NK-92 treated with Interleukin-12 subunit alpha and Interleukin-12 subunit beta, amount 100 ng/mL, for 24 hours (cell line): ENCODE results near the gene PNMT.

ENCODE experiments used
- DNase-seq: peaks from one replicate; lab custom pipeline; 2025; lab: John Stamatoyannopoulos, UW

The PNMT gene

DNA sequence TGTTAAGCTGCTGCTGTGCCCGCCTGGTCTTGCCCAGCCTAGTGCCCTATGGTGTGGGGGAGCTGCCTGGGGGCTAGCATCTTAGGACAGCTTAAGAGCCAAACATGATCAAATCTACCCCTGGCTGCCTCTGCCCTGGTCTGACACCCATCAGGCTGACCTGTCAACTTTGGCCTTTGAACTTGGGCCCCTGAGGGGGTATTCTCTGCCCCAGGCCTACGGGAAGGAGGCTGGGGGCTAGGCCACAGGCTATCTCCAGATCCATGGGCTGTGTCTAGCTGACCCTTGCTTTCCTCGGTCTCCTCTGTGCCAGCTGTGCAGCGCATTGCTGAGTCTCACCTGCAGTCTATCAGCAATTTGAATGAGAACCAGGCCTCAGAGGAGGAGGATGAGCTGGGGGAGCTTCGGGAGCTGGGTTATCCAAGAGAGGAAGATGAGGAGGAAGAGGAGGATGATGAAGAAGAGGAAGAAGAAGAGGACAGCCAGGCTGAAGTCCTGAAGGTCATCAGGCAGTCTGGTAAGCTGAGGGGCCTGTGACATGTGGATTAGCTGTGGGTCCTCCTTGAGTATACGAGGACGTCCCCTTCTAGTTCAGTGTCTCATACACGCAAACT lies 34.6 kb upstream of the PNMT start:
- DNase-seq = no peak

DNA sequence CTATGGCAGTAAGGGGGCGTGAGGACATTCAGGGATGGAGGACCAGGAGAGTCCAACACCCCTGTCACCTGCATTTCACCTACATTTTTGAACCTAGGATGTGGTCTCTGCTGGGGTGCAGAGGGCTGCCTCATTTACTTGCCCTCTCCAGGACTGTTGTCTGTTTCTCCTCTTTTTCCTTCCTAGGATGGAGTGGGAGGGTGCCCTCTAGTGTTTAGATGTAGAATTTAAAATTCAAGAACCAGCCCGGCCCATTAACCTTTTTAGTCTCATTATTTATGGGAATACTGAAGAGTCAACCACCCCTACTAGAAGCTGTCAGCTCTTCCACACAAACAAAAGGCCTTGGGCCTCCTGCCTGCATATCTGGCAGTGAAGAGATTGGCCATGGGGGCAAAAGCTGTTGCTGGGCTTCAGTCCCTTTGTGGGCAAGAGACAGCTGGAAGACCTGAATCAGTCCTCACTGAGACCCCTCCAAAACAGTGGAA lies 33.8 kb upstream of the PNMT start:
- DNase-seq = no peak

DNA sequence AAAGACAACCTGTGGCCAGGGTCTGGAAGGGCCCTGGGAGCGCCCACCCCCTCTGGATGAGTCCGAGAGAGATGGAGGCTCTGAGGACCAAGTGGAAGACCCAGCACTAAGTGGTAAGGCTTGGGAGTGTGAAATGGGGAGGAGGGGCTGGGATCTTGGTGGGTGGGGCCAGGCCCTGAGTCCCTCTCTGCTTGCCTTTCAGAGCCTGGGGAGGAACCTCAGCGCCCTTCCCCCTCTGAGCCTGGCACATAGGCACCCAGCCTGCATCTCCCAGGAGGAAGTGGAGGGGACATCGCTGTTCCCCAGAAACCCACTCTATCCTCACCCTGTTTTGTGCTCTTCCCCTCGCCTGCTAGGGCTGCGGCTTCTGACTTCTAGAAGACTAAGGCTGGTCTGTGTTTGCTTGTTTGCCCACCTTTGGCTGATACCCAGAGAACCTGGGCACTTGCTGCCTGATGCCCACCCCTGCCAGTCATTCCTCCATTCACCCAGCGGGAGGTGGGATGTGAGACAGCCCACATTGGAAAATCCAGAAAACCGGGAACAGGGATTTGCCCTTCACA lies 32.6 kb upstream of the PNMT start:
- DNase-seq = no peak

DNA sequence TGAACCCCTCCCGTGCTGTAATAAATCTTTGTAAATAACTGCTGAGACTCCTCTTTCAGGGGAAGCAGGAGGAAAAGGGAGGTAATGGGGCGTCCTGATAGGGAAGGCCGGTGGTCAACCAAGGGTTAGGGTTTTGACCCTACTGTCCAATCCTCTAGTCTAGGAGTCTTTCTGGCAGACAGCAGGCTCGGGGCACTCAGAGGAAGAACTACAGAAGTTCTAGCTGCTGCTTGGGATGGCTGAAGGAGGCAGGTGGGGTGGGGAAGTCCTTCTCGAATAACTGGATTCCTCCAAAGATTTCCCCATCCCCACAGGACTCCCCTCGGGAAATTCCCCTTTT lies 31.7 kb upstream of the PNMT start:
- no peak for DNase-seq

DNA sequence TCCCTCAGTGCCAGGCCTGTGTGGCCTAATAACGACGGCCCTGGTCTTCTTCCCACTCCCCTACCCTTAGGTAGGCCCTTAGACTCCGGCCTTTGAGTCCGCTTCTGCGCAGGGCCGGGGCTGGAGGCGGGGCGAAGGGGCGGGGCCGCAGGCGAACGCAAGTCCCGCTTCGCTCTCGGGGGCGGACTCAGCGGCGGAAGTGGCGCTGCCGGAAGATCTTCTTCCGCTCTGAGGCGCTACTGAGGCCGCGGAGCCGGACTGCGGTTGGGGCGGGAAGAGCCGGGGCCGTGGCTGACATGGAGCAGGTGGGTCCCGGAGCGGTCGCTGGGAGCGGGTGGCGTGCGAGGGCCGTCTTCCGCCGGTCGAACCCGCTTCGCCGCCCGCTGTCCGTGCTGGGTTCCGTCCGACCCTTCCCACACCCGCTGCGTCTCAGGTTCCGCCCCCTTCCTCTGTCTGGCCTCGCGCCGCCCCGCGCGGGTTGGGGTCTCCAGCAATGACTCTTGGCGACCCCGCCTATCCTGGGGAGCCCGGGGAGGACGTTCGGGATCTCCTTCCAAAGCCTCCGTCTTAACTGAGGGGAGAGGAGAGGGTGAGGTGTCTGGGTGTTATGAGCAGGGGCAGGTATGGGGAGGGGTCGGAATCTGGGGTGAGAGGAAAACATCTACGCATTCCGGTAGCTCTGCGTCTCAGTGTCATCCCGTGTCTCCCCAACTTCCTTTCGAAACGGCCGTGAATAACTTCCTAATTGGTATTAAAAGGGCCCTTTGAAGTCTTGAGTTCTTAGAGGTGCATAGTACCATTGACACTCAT lies 31.1 kb upstream of the PNMT start, which contains the start of gene STARD3:
Gene STARD3 (plus strand): TSS at position 218 of the 810 bp plus-strand sequence. CDS start 16,388 bp downstream, outside the sequence.
- DNase-seq = peak; percentile 86

DNA sequence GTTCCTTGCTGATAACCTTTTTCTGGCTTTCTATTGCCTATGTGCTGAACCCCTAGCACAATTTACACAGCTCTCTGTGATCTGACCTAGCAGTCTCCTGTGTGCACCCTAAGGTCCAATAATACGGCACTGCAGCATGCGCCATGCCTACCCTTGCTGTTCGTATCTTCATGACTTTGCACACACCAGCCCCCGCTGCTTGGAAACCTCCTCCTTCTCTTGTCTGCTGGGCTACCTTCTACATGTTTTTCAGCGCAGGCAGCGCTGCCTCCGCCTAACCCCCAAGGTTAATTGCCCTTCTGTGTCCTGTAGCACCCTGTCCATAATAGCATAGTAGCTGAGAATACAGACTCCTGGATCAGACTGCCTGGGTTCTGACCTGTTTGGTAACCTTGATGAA lies 29.9 kb upstream of the PNMT start:
- no peak for DNase-seq

DNA sequence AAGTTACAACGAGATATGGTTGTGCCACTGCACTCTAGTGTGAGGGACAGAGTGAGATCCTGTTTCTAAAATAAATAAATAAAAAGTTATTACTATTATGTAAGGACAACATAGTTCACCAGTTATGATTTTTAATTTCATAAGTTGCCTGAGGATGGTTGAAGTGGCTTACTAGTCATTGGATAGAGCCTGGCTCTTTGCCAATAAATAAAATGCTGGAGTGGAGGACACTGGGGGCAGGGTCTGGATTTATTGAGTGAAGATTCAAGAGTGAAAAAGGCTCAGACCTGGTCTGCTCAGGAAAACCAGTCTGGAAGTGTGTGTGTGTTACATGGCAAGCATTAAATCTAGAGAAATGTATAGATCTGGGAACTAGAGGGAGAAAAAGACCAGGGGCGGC lies 29.2 kb upstream of the PNMT start:
- no peak for DNase-seq

DNA sequence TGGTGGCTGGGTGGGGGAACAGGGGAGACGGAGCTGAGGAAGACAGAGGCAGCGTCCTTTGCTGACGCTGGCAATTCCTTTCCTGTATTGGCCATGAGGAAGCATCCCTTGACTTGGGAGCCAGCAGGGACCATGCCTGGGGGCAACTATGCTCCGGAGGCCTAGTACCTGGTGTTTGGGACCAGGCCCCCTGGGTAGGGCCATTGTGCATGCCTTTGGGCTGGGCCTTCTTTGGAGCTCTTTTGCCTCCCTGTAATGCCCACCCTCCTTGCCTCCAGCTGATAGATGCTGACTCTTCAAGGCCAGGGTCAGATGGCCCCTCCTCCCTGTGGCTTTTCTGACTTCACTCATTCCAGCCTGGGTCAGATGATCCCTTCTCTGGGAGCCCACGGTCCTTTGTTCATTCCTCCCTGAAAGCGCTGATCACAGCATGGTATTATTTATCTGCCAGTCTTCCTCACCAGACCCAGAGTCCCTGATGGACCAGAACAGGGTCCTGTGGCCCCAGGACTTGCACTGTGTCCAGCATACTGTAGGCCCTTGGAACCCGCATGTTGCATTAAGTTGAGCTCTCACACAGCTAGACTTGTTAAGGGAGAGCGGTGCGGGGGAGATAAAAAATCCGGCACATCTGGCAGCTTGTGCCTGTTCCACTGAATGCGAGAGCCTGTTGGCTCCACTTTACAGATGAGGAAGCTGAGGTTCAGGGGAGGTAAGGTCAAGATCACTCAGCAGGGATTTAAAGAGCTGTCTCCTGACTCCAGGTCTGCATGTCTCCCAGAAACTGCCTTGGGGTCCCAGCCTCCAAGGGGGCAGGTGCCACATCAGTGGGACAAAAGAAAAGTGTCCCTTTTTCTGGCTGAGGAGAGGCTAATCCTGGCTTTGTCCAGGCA lies 28.4 kb upstream of the PNMT start:
- no peak for DNase-seq

DNA sequence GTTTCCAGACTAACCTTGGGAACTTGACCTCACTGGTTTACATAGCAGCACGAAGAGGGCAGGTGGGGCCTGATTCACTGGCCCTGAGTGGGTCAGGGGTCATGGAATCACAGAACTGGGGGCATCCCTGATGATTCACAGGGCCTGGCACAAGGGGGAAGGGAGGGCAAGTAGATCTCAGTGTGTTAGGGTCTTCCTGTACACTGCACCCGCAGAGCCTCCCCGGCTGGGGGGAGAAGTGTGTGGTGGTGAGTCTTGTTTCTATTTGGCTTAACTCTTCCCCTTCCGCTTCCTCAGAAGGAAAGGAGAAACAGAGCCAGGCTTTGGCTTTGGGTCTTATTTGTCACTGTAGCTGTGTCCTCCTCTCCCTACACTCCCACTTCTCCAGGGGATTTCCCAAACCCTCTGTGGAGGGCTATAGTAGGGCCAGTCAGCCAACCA lies 27.6 kb upstream of the PNMT start:
- DNase-seq = no peak

DNA sequence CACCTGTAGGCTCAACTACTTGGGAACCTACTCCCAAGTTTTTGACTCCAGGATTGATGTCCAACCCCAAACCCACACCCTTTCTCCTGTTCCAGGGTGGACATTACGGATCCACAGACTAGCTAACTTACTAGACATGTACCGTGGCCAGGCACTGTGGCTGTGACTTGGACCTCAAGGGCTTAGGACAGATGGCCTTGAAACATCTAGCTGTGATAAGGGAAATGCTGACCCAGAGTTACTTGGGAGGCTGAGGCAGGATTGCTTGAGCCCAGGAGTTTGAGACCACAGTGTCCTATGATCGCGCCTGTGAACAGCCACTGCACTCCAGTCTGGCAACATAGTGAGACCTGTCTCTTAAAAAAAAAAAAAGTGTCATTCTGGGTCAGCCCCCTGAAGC lies 27.2 kb upstream of the PNMT start:
- no peak for DNase-seq

DNA sequence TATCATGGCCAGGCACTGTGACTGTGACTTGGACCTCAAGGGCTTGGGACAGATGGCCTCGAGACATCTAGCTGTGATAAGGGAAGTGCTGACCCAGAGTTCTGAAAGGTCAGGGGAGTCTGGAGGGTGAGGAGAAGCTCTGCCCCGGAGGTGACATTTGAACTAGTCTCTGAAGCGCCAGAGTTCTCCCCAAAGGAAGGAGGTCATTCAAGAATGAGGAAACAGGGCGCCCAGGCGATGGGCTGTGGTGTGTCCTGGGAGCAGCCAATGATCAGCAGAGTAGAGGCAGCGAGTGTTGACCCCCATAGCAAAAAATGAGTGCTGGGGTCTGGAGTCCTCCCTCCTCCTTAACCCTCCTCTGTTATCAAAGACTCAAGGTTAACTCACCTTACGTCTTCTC lies 26.4 kb upstream of the PNMT start:
- no peak for DNase-seq

DNA sequence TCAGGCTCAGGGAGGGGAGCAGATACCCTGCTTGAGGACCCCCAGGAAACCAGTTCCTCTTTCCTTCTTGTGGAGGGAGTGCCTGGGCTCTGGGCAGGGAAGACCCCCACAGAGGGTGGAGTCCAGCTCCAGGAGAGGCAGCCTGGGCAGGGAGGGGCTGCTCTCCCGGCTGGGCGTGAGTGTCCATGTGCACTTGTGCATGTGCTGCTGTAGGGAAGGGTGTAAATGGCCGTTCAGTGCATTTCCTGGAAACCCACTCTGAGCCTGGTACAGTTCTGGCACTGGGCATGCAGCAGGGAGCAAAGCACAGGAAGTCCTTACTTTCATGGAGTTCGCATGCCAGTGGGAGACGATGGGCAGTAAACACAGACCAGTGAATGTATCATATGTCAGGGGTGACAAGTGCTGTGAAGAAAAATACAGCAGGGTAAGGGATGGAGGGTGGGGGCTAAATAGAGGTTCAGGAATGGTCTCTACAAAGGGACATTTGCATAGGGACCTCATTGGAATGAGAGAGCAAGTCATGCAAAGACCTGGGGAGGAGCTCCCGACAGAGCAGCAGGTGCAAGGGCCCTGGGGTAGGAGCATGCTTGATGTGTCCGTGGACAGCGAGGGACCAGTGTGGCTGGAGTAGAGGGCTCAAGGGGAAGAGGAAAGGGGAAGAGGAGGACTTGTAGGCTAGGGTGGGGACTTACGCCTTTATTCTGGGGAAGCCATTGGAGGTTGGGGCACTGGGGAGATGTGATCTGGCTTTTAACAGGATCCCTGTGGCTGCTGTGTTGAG lies 25.8 kb upstream of the PNMT start:
- no peak for DNase-seq

DNA sequence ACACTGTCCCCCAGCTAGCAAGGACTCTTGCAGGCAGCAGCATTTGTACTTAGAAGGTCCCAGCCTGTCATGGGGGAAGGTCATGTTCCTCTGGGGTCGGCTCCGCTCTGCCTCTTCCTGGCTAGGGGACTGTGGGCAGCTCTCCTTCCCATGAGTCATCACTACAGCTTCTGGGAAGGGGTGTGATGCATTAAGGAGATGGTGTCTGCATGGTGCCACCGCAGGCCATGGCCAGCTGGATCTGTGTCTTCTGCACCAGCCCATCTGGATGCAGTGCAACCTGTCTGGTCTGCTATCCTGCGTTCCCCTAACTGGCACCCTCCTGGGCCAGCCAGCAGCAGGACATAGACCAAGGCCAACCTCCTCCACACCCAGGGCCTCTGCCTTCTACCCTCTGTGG lies 25.0 kb upstream of the PNMT start:
- DNase-seq = no peak

DNA sequence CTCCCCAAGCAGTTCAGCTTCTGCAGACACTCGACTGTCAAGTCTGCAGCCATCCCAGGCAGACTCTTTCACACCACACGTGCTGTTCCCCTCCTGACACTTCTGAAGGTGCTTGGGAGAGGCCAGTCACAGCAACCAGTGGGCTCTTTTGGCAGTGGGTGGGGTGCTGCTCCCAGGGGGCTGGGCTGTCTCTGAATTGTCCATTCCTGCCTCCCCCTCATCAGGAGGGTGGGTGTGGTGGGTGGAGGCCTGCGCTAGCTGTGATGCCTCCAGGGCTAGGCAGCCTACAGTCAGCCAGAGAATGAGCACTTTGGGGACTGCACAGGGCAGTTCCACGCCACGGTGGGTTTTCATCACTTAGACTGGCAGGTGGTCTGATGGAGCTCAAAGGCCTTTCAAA lies 21.0 kb upstream of the PNMT start:
- no peak for DNase-seq

DNA sequence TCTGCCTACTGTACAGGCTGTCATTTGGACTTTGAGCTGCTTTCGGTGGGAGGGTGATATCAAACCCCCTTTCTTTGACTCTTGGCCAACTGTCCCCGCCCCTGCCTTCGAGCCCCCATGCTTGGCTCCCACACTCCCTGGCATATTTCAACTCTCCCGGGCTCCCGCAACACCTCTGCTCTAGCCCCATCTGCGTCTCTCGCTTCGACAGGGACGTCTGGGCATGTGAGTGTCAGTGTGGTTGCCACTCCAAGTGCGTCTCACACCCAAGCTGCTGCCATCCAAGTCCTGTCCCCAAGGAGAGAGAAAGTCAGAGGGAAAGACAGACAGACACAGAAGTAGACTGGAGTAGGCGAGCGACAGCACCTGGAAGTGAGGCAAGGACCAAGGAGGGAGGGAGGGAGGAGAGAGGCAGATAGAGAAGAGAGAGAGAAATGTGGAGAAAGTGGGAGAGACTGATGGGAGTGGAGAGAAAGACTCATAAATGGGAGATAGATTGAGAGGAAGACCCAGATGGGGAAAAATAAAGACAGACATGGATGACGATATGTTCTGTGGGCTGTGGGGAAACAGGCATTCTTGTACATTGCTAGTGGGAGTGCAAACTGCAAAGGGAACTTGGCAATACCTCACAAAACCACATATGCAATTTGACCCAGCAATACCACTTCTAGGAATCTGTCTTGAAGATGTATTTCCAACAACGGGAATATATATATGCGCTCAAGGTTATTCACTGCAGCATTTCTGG lies 19.5 kb upstream of the PNMT start:
- DNase-seq = no peak

DNA sequence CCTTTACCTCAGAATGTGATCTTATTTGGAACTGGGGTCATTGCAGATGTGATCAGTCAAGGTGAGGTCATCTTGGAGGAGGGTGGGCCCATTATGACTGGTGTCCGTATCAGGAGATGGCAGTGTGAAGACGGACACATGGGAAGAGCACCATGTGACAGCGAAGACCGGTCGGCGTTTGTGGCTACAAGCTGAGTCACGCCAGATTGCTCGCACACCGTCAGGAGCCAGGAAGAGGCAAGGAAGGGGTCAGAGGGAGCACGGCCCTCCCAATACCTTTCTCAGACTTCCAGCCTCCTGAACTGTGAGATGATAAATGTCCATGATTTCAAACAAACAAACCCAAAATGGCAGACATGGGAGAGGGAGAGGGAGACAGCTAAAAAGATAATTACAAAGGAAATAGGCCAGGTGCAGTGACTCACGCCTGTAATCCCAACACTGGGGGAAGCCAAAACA lies 18.1 kb upstream of the PNMT start:
- no peak for DNase-seq

DNA sequence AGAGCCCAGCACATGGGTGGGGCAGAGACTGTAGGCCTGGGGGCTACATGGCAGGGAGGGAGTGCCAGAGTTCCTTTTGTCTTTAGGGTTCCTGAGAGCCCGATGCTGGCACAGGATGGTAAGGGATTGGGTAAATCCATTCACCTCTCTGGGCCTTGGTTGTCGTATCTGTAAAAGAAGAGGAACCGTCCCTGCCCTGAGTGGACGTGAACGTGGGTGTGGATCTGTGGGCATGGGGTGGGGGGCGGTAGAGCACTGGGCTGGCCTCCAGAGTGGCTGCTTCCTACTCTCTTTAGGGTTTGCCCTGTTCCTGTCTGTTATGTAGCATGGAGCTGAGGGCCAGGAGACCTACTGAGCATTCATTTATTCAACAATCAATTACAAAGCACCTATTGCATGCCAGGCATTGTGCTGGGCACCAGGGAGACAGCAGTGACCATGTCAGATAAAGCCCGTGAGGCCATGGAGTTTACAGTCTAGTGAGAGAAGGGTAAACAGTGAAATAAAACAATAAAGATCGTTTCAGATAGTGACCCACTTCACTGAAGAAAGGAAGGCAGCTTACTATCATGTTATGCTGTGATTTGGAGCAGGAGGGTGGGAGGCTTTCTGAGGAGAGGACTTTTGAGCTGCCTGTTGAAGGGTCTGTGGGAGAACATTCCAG lies 16.2 kb upstream of the PNMT start:
- no peak for DNase-seq

DNA sequence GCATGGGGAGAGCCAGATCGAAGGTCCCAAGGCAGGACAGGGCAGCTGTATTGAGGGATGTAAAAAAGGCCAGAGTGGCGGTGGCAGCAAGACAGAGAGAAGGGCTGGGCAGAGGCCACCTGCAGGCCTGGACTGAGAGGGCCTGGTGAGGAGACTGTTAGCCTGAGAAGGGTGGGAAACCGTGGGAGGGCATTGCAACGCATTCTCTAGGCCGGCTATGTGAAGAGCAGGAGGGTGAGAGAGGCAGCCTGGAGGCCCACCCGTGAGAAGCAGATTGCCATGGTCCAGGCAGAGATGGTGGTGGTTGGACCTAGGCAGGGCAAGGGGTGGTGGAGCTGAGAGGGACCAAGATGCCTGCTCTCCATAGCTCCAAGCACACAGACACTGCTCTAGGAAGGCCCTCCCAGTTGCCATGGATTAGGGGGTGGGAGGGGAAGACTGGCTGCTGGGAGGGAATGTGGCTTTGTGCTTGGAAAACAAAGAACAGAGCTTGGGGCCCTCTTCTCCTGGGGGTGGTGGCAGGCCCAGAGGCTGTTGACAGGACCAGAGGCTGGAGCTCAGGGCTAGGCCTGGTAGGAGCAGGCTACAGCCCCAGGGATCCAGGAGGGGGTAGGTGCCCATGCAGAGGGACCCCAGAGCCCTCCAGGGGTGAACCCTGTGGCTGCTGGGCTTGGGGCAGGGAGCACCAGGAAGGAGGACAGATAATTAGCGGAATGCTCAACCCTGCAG lies 15.5 kb upstream of the PNMT start:
- no peak for DNase-seq

DNA sequence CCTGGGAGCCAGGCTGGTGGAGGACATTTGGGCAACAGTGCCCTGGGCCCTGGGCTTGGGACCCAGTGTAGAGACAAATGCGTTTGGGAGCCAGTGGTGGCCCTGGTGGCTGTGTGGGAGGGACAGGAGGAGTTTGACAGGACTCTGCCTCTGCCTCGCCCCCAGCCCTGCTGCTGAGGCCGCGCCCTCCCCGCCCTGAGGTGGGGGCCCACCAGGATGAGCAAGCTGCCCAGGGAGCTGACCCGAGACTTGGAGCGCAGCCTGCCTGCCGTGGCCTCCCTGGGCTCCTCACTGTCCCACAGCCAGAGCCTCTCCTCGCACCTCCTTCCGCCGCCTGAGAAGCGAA lies 15.0 kb upstream of the PNMT start:
- DNase-seq = no peak
